Measurements from ENCODE around the gene HAUS5. TPM values are rescaled to one million over a fixed set of nuclear protein-coding genes. Genes with fewer than 3 reads are reported as not detected.
A peak's percentile ranks its signal among the peaks of the same experiment; 100 is the strongest.

Gene HAUS5
- 10 to 100 TPM; 39.2 to 48.1 (median 41.3) TPM for total RNA-seq

DNA sequence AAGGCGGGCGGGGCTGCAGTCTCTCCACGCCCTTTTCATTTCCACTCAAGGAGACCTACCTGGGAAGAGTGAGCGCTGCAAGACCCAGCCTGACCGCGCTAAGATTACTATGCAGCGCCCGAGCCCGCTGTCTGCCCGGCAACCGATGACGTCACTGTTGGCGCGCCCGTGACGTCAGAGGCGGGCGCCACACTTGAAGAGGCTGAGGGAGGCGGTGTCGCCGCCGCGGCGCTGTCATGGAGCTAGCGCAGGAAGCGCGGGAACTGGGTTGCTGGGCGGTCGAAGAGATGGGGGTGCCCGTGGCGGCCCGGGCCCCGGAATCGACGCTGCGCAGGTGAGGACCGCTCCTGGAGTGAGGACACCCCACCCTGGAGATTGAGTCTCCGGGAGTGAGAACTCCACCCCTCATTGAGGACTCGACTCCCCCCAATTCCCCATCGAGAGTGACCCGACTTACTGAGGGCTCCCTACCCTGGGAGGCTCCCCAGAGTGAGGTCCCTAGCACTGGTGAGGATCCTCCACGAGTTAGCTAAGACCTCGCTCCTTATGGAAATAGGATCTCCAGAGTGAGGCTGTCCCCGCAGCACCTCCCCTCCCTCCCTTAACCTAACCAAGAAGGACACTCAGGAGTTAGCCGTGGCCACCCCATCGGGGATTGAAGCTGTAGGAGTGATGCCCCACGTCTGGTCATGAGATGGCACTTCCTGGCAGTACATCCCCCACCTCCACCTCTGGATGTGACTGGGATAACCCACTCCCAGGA lies at the start of gene HAUS5:
Gene HAUS5, plus strand, starts transcription at position 177 of the 763 bp plus-strand sequence. Its CDS starts 60 bp downstream, at position 237.
- DNase-seq, result peak; percentile 95
- Mint-ChIP-seq H3K27me3 (ENCODE audit: low read depth) (no peaks in the 10 kb centered on the region), H3K4me1 (ENCODE audit: low read depth) (peaks cover 25% of the 10 kb centered on the region), H3K36me3 (ENCODE audit: insufficient read depth) (peaks cover 4% of the 10 kb centered on the region), H3K9me3 (peaks cover 6% of the 10 kb centered on the region), H3K4me3 (peak within 1 kb of the TSS; percentile 85)
- peak; percentile 94 to 95 for ATAC-seq

- Mint-ChIP-seq H3K4me3 (no peak overlapping the region), H3K4me1 (ENCODE audit: low read depth) (peaks cover 7% of the 10 kb centered on the region), H3K36me3 (ENCODE audit: insufficient read depth) (no peaks in the 10 kb centered on the region), H3K27me3 (ENCODE audit: low read depth) (peaks cover 59% of the 10 kb centered on the region), H3K9me3 (no peaks in the 10 kb centered on the region)
- DNase-seq, result no peak
- no peak for ATAC-seq
Measured at GRCh38 chr19:35562776-35563175, 49.8 kb upstream of the HAUS5 start.

DNA sequence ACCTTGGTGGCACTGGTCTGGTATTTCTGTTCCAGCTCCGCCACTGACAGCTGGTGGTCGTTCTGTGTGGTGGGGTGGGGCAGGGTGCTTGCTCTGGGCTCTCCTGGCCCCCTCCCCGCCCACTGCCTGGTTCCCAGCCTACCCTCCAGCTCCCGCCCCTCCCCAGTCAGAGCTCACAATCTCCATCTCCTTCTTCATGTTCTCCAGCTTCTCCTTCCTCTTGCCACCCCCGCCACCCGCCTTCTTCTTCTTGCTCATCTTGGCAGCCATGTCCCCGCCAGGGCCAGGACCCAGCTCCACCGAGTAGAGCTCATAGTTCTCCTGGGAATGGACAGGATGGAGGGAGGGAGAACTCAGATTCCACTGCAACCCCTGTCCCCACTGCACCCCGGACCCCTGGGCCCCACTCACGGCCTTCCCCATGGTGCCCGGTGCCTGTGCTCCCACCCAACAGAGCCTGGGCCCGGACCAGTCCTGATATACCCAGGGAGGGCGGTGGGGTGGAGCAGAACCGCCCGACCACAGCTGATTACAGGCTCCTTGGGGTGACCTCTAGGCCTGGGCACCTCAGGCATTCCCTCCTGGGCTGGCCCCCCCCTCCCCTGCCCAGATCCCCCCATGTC lies 49.2 kb upstream of the HAUS5 start, which contains the start of gene ATP4A:
Gene ATP4A, minus strand, starts transcription at position 452 of the 623 bp plus-strand sequence. Its CDS starts 29 bp downstream, at position 423.
- Mint-ChIP-seq H3K27me3 (ENCODE audit: low read depth) (peaks cover 61% of the 10 kb centered on the region), H3K4me1 (ENCODE audit: low read depth) (peaks cover 6% of the 10 kb centered on the region), H3K36me3 (ENCODE audit: insufficient read depth) (no peaks in the 10 kb centered on the region), H3K9me3 (no peaks in the 10 kb centered on the region), H3K4me3 (no peak within 1 kb of the TSS)
- DNase-seq, result no peak
- ATAC-seq, result no peak

DNA sequence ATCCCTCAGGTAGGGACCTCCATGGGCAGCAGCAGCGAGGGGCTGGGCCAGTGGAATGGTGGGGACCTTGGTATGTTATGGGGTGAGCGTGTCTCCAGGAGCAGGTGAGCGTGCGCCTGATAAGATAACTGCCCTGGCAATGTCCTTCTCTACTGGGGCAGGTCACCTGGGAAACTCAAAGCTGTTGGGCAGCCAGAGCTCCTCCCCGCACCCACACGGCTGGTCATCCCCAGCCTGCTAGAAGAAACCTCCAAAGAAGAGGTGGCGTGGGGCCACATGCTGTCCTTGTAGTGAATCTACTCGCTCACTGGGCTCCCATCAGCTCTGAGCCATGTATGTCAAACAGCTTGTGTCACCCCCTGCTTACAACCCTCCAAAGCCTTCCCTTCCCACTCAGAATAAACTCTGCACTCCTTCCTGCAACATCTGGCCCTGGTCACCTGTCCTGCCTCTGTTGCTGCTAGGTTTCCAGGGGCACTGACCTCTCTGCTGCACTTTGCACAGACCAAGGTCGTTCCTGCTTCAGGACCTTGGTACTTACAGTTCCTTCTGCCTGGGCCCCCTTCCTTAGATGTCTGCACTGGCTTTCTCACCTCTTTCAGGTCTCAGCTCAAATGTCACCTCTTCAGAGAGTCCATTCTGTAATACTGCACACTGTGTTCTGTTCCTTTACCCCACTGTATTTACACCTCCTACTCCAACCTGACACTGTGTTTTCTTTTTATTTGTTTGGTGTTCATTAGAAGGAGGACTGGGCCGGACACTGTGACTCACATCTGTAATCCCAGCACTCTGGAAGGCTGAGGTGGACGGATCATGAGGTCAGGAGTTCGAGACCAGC lies 47.3 kb upstream of the HAUS5 start:
- Mint-ChIP-seq H3K4me3 (no peak overlapping the region), H3K4me1 (ENCODE audit: low read depth) (no peaks in the 10 kb centered on the region), H3K36me3 (ENCODE audit: insufficient read depth) (no peaks in the 10 kb centered on the region), H3K9me3 (no peaks in the 10 kb centered on the region), H3K27me3 (ENCODE audit: low read depth) (peaks cover 55% of the 10 kb centered on the region)
- DNase-seq (no peak), ATAC-seq (no peak)

- no peak for DNase-seq
- Mint-ChIP-seq H3K4me1 (ENCODE audit: low read depth) (no peaks in the 10 kb centered on the region), H3K27me3 (ENCODE audit: low read depth) (peaks cover 54% of the 10 kb centered on the region), H3K4me3 (no peak overlapping the region), H3K36me3 (ENCODE audit: insufficient read depth) (no peaks in the 10 kb centered on the region), H3K9me3 (no peaks in the 10 kb centered on the region)
- ATAC-seq, result no peak
Measured at GRCh38 chr19:35566738-35567137, 45.8 kb upstream of the HAUS5 start.

- Mint-ChIP-seq H3K36me3 (ENCODE audit: insufficient read depth) (no peaks in the 10 kb centered on the region), H3K4me3 (no peak overlapping the region), H3K9me3 (no peaks in the 10 kb centered on the region), H3K27me3 (ENCODE audit: low read depth) (peaks cover 42% of the 10 kb centered on the region), H3K4me1 (ENCODE audit: low read depth) (no peaks in the 10 kb centered on the region)
- no peak for DNase-seq
- no peak for ATAC-seq
Measured at GRCh38 chr19:35569281-35569781, 43.2 kb upstream of the HAUS5 start.

- DNase-seq, result no peak
- no peak for ATAC-seq
- Mint-ChIP-seq H3K4me3 (no peak overlapping the region), H3K27me3 (ENCODE audit: low read depth) (peaks cover 36% of the 10 kb centered on the region), H3K9me3 (peaks cover 17% of the 10 kb centered on the region), H3K36me3 (ENCODE audit: insufficient read depth) (peaks cover 1% of the 10 kb centered on the region), H3K4me1 (ENCODE audit: low read depth) (no peaks in the 10 kb centered on the region)
Measured at GRCh38 chr19:35571406-35571965, 41.0 kb upstream of the HAUS5 start.

- ATAC-seq (no peak), DNase-seq (no peak)
- no peaks in the 10 kb centered on the region for H3K4me1 Mint-ChIP-seq (ENCODE audit: low read depth)
- H3K4me3 Mint-ChIP-seq, result no peak overlapping the region
- H3K9me3 Mint-ChIP-seq, result peaks cover 24% of the 10 kb centered on the region
- peaks cover 6% of the 10 kb centered on the region for H3K36me3 Mint-ChIP-seq (ENCODE audit: insufficient read depth)
- peaks cover 15% of the 10 kb centered on the region for H3K27me3 Mint-ChIP-seq (ENCODE audit: low read depth)
Measured at GRCh38 chr19:35577918-35578317, 34.6 kb upstream of the HAUS5 start.

DNA sequence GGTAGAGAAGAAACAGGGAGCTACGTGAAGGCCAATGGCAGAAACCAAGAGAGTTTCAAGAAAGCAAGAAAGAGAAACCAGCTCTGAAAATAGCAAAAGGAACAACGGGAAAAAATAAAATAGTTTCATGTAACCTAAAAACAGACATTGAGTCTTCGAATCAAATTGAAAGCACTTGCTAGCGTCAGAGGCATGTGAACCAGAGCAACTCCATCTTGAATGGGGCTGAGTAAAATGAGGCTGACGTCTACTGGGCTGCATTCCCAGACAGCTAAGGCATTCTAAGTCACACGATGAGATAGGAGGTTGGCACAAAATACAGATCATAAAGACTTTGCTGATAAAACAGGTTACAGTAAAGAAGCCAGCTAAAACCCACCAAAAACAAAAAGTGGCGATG lies 33.8 kb upstream of the HAUS5 start:
- Mint-ChIP-seq H3K9me3 (peaks cover 24% of the 10 kb centered on the region), H3K4me1 (ENCODE audit: low read depth) (no peaks in the 10 kb centered on the region), H3K4me3 (no peak overlapping the region), H3K27me3 (ENCODE audit: low read depth) (peaks cover 18% of the 10 kb centered on the region), H3K36me3 (ENCODE audit: insufficient read depth) (peaks cover 6% of the 10 kb centered on the region)
- DNase-seq, result no peak
- ATAC-seq, result no peak

GRCh38 chr19:35582760-35583159 lies 29.8 kb upstream of the HAUS5 start:
- Mint-ChIP-seq H3K27me3 (ENCODE audit: low read depth) (peaks cover 18% of the 10 kb centered on the region), H3K4me3 (no peak overlapping the region), H3K4me1 (ENCODE audit: low read depth) (no peaks in the 10 kb centered on the region), H3K9me3 (no peaks in the 10 kb centered on the region), H3K36me3 (ENCODE audit: insufficient read depth) (no peaks in the 10 kb centered on the region)
- ATAC-seq, result no peak
- DNase-seq, result no peak

DNA sequence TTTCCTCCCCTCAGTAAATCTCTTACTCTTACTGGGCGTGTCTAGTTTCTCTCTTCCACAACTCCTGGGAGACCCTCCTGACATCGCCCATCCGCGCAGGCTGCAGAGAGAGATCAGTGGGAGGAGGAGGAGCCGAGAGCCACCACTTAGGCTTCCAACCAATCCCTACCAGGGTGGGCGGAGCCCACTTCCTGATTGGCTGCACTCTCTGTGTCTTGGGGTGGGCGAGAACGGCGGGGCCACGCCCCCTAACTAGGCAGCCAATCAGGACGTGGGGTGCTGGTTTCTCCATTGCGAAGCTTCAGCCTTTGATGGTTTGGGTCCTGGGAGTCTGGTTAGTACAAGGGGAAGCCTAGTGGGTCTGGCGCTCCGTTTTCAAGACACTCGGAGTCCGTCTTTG lies 26.7 kb upstream of the HAUS5 start, which contains the start of gene PMIS2:
Gene PMIS2, plus strand, starts transcription at position 326 of the 400 bp plus-strand sequence. CDS start 87 bp downstream, outside the sequence.
- H3K4me3 Mint-ChIP-seq, result no peak within 1 kb of the TSS
- no peak for DNase-seq
- no peaks in the 10 kb centered on the region for H3K9me3 Mint-ChIP-seq
- no peaks in the 10 kb centered on the region for H3K4me1 Mint-ChIP-seq (ENCODE audit: low read depth)
- no peaks in the 10 kb centered on the region for H3K36me3 Mint-ChIP-seq (ENCODE audit: insufficient read depth)
- peaks cover 13% of the 10 kb centered on the region for H3K27me3 Mint-ChIP-seq (ENCODE audit: low read depth)
- peak; percentile 57 to 67 for ATAC-seq

- Mint-ChIP-seq H3K9me3 (no peaks in the 10 kb centered on the region), H3K4me1 (ENCODE audit: low read depth) (no peaks in the 10 kb centered on the region), H3K4me3 (no peak overlapping the region), H3K36me3 (ENCODE audit: insufficient read depth) (no peaks in the 10 kb centered on the region), H3K27me3 (ENCODE audit: low read depth) (peaks cover 13% of the 10 kb centered on the region)
- DNase-seq, result no peak
- no peak for ATAC-seq
Measured at GRCh38 chr19:35587321-35587720, 25.2 kb upstream of the HAUS5 start.

GRCh38 chr19:35590875-35591274 lies 21.7 kb upstream of the HAUS5 start:
- Mint-ChIP-seq H3K27me3 (ENCODE audit: low read depth) (peaks cover 7% of the 10 kb centered on the region), H3K4me1 (ENCODE audit: low read depth) (no peaks in the 10 kb centered on the region), H3K4me3 (no peak overlapping the region), H3K36me3 (ENCODE audit: insufficient read depth) (no peaks in the 10 kb centered on the region), H3K9me3 (no peaks in the 10 kb centered on the region)
- ATAC-seq (no peak), DNase-seq (no peak)

DNA sequence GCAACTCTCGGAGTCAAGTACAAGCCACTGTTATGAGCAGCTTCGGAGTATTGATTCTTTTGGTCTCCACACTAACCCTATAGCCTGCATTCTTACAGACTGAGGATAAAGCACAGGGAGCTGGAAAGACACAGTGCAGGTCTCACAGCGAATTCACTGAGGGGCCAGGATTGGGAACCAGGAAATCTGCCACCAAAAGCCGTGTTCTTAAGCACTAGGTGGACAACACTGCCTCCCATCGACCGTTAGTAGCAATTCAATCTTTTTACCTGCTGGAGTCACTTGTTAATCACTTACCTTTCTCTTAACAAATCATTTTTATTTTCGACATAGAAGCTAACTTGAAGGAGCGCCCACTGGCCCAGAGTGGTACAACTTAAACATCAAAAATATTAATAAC lies 20.3 kb upstream of the HAUS5 start:
- no peak for ATAC-seq
- H3K27me3 Mint-ChIP-seq (ENCODE audit: low read depth), result peaks cover 2% of the 10 kb centered on the region

More for the DNA sequence above, 20.3 kb upstream of the HAUS5 start:
- Mint-ChIP-seq H3K9me3 (no peaks in the 10 kb centered on the region), H3K4me3 (no peak overlapping the region), H3K36me3 (ENCODE audit: insufficient read depth) (no peaks in the 10 kb centered on the region), H3K4me1 (ENCODE audit: low read depth) (peaks cover 3% of the 10 kb centered on the region)
- no peak for DNase-seq

Data from activated T-cell treated with anti-CD3 and anti-CD28 coated beads, Interleukin-2, amount 50 U/mL, for 4 hours (primary cell).